ENCODE data around the gene TDRD7.

DNA sequence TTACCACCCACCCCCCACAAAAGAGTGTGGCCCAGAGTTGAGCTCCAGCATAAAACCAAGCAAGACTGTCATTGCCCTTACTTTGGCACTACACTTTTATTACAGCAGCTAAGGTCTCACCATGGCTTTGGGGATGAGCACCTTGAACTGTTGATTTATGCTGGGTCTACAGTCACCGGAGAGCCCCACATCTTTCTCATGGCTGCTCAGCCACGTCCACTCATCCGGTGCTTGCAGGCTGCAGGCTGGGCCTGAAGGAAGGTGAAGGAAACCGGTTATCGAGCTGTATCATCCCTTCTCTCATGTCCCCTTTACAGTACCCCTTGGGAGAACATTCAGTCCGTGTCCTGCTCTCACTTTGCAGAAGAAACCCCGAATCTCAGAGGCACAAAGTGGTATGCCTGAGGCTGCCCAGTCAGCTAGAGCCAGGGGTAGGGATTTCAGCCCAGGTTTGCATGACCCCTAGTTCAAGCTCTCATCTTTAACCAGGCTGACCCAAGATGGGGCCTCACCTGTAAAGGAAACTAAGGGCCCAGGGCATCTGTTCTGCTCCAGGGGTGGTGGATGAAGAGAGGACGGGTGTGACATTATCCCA is 101.2 kb downstream of the TDRD7 start:
- TF ChIP-seq, protein P1, sequence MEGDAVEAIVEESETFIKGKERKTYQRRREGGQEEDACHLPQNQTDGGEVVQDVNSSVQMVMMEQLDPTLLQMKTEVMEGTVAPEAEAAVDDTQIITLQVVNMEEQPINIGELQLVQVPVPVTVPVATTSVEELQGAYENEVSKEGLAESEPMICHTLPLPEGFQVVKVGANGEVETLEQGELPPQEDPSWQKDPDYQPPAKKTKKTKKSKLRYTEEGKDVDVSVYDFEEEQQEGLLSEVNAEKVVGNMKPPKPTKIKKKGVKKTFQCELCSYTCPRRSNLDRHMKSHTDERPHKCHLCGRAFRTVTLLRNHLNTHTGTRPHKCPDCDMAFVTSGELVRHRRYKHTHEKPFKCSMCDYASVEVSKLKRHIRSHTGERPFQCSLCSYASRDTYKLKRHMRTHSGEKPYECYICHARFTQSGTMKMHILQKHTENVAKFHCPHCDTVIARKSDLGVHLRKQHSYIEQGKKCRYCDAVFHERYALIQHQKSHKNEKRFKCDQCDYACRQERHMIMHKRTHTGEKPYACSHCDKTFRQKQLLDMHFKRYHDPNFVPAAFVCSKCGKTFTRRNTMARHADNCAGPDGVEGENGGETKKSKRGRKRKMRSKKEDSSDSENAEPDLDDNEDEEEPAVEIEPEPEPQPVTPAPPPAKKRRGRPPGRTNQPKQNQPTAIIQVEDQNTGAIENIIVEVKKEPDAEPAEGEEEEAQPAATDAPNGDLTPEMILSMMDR (conservative IDR thresholded peaks at IDR 0.05 in 1 of 2, IDR thresholded peaks at IDR 0.05 in 1 of 2; ENCODE audit: extremely low read depth in 1 of 2, insufficient read depth in 1 of 2, low read depth in 1 of 2, low read length in 2 of 2): no peak
- no peak for TF ChIP-seq EZH2 (IDR thresholded peaks at IDR 0.05; ENCODE audit: borderline replicate concordance, low read length)

Data from mammary epithelial cell (primary cell).